ENCODE data around the gene SIRT3. TPM values are rescaled to one million over a fixed set of nuclear protein-coding genes. Genes with fewer than 3 reads are reported as not detected.
"Not testable (repeated sequence)": the region's sequence is repeated elsewhere in the genome, so short reads cannot be mapped to it uniquely, and the experiment has no call there.

Gene SIRT3
- total and polyA plus RNA-seq, 5 donors: 18.5 to 32.5 (median 26.4) TPM

- Histone ChIP-seq H3K27me3 (ENCODE audit: control insufficient read depth, insufficient read depth) (no peaks in the 10 kb centered on the region), H3K4me1 (ENCODE audit: control insufficient read depth, insufficient read depth, low read length) (no peaks in the 10 kb centered on the region), H3K27ac (ENCODE audit: low read length) (no peak overlapping the region), H3K9me3 (ENCODE audit: control insufficient read depth, low read length) (no peaks in the 10 kb centered on the region), H3K4me3 (ENCODE audit: low read length) (no peak overlapping the region)
- intact Hi-C loops (cut with DNase I): no loop called here
- peak in 1 of 3 donors; percentile 32 for DNase-seq
- 54% methylated on average over 21 of the region's 21 CpGs for WGBS
- ATAC-seq: peak; percentile 4 to 26
Observed at GRCh38 chr11:269146-269890, 33.2 kb upstream of the SIRT3 start.

- ATAC-seq: peak; percentile 62 to 73
- intact Hi-C loops (cut with DNase I); H3K4me3 ChIP-seq (ENCODE audit: low read length); H3K27me3 ChIP-seq (ENCODE audit: control insufficient read depth, insufficient read depth); H3K4me1 ChIP-seq (ENCODE audit: control insufficient read depth, insufficient read depth, low read length); H3K27ac ChIP-seq (ENCODE audit: low read length); H3K9me3 ChIP-seq (ENCODE audit: control insufficient read depth, low read length): not testable (repeated sequence)
- DNase-seq: peak in 2 of 3 donors; percentile 74 to 82
- 59% methylated on average over 16 of the region's 16 CpGs for WGBS
Observed at GRCh38 chr11:268716-269145, 32.6 kb upstream of the SIRT3 start.

GRCh38 chr11:267491-267994 lies 31.4 kb upstream of the SIRT3 start:
- peak overlapping the region; percentile 15 for H3K4me3 ChIP-seq (ENCODE audit: low read length)
- ATAC-seq (peak; percentile 45 to 50), DNase-seq (peak in 2 of 3 donors; percentile 71 to 84)
- H3K9me3 ChIP-seq (ENCODE audit: control insufficient read depth, low read length): no peaks in the 10 kb centered on the region
- peak overlapping the region; percentile 32 for H3K27ac ChIP-seq (ENCODE audit: low read length)
- no peaks in the 10 kb centered on the region for H3K27me3 ChIP-seq (ENCODE audit: control insufficient read depth, insufficient read depth)
- no peaks in the 10 kb centered on the region for H3K4me1 ChIP-seq (ENCODE audit: control insufficient read depth, insufficient read depth, low read length)
- 55% methylated on average over 17 of the region's 18 CpGs for WGBS
- intact Hi-C loops (cut with DNase I): no loop called here

GRCh38 chr11:266676-267439 lies 30.7 kb upstream of the SIRT3 start:
- Histone ChIP-seq H3K9me3 (ENCODE audit: control insufficient read depth, low read length) (no peaks in the 10 kb centered on the region), H3K27ac (ENCODE audit: low read length) (no peak overlapping the region), H3K4me3 (ENCODE audit: low read length) (no peak overlapping the region), H3K4me1 (ENCODE audit: control insufficient read depth, insufficient read depth, low read length) (no peaks in the 10 kb centered on the region), H3K27me3 (ENCODE audit: control insufficient read depth, insufficient read depth) (no peaks in the 10 kb centered on the region)
- 83% methylated on average over 5 of the region's 13 CpGs for WGBS
- DNase-seq: peak in 2 of 3 donors; percentile 36 to 47
- no peak for ATAC-seq
- intact Hi-C loops (cut with DNase I): no loop called here

- no peak overlapping the region for H3K27ac ChIP-seq (ENCODE audit: low read length)
- no peaks in the 10 kb centered on the region for H3K9me3 ChIP-seq (ENCODE audit: control insufficient read depth, low read length)
- H3K4me1 ChIP-seq (ENCODE audit: control insufficient read depth, insufficient read depth, low read length): no peaks in the 10 kb centered on the region
- ATAC-seq (no peak), DNase-seq (no peak)
- no peaks in the 10 kb centered on the region for H3K27me3 ChIP-seq (ENCODE audit: control insufficient read depth, insufficient read depth)
- intact Hi-C loops (cut with DNase I): no loop called here
- H3K4me3 ChIP-seq (ENCODE audit: low read length): no peak overlapping the region
- 83% methylated on average over 4 of the region's 4 CpGs for WGBS
Observed at GRCh38 chr11:261624-262023, 25.5 kb upstream of the SIRT3 start.

- intact Hi-C loops (cut with DNase I): no loop called here
- DNase-seq: no peak
- no peaks in the 10 kb centered on the region for H3K27me3 ChIP-seq (ENCODE audit: control insufficient read depth, insufficient read depth)
- 79% methylated on average over 10 of the region's 10 CpGs for WGBS
- no peak overlapping the region for H3K4me3 ChIP-seq (ENCODE audit: low read length)
- H3K4me1 ChIP-seq (ENCODE audit: control insufficient read depth, insufficient read depth, low read length): no peaks in the 10 kb centered on the region
- no peaks in the 10 kb centered on the region for H3K9me3 ChIP-seq (ENCODE audit: control insufficient read depth, low read length)
- H3K27ac ChIP-seq (ENCODE audit: low read length): no peak overlapping the region
- no peak for ATAC-seq
Observed at GRCh38 chr11:259413-259812, 23.3 kb upstream of the SIRT3 start.

- ATAC-seq: no peak
- intact Hi-C loops (cut with DNase I): no loop called here
- Histone ChIP-seq H3K27me3 (ENCODE audit: control insufficient read depth, insufficient read depth) (no peaks in the 10 kb centered on the region), H3K27ac (ENCODE audit: low read length) (no peak overlapping the region), H3K9me3 (ENCODE audit: control insufficient read depth, low read length) (no peaks in the 10 kb centered on the region), H3K4me3 (ENCODE audit: low read length) (no peak overlapping the region), H3K4me1 (ENCODE audit: control insufficient read depth, insufficient read depth, low read length) (no peaks in the 10 kb centered on the region)
- WGBS: 80% methylated on average over 15 of the region's 15 CpGs
- DNase-seq: no peak
Observed at GRCh38 chr11:257766-258493, 21.8 kb upstream of the SIRT3 start.

GRCh38 chr11:256952-257737 lies 21.0 kb upstream of the SIRT3 start:
- Histone ChIP-seq H3K27me3 (ENCODE audit: control insufficient read depth, insufficient read depth) (no peaks in the 10 kb centered on the region), H3K4me3 (ENCODE audit: low read length) (no peak overlapping the region), H3K9me3 (ENCODE audit: control insufficient read depth, low read length) (no peaks in the 10 kb centered on the region), H3K27ac (ENCODE audit: low read length) (no peak overlapping the region), H3K4me1 (ENCODE audit: control insufficient read depth, insufficient read depth, low read length) (no peaks in the 10 kb centered on the region)
- no peak for ATAC-seq
- no peak for DNase-seq
- intact Hi-C loops (cut with DNase I): no loop called here
- WGBS: 75% methylated on average over 14 of the region's 14 CpGs

GRCh38 chr11:255816-256215 lies 19.7 kb upstream of the SIRT3 start:
- H3K4me3 ChIP-seq (ENCODE audit: low read length): no peak overlapping the region
- WGBS: 94% methylated on average over 2 of the region's 2 CpGs
- DNase-seq (no peak), ATAC-seq (no peak)
- H3K27ac ChIP-seq (ENCODE audit: low read length): no peak overlapping the region
- intact Hi-C loops (cut with DNase I): no loop called here
- no peaks in the 10 kb centered on the region for H3K4me1 ChIP-seq (ENCODE audit: control insufficient read depth, insufficient read depth, low read length)
- no peaks in the 10 kb centered on the region for H3K9me3 ChIP-seq (ENCODE audit: control insufficient read depth, low read length)
- H3K27me3 ChIP-seq (ENCODE audit: control insufficient read depth, insufficient read depth): no peaks in the 10 kb centered on the region

GRCh38 chr11:255176-255575 lies 19.0 kb upstream of the SIRT3 start:
- Histone ChIP-seq H3K27me3 (ENCODE audit: control insufficient read depth, insufficient read depth) (no peaks in the 10 kb centered on the region), H3K4me1 (ENCODE audit: control insufficient read depth, insufficient read depth, low read length) (no peaks in the 10 kb centered on the region), H3K27ac (ENCODE audit: low read length) (no peak overlapping the region), H3K9me3 (ENCODE audit: control insufficient read depth, low read length) (no peaks in the 10 kb centered on the region), H3K4me3 (ENCODE audit: low read length) (no peak overlapping the region)
- ATAC-seq (no peak), DNase-seq (no peak)
- WGBS: 49% methylated on average over 3 of the region's 3 CpGs
- intact Hi-C loops (cut with DNase I): no loop called here

Measured in right cardiac atrium (tissue), 5 donors.